ENCODE results near the gene PANK1.

PANK1 gene

DNA sequence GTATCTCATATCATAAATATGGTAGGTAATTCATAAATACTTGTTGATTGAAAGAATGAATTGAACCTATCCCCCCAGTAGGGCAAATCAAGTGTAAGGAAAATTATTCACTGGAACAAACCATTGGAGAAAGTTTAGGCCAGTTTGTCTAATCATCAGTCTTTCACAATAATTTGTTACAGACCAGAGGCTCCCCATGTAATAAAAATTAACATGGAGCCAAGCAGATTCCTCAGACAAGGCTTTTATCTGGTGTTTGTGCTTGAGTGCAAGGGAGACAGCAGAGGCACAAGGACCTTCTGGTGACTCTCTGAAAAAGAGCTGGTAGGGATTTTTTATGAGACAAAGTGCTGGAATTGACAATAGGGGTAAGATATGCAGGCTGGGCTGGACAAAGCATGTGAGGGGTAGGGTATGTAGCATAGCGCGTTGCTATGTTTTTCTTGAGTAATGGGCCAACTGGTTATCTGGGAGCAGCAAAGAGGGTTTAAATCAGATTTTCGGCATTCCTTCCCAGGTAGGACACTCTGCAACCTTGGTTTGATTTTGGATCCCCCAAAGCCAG, 7.8 kb upstream of the PANK1 start:
- H3K27ac ChIP-seq (ENCODE audit: low read depth, low read length, severe bottlenecking): no peak overlapping the region
- 92 to 100% methylated on average over 3 of the region's 3 CpGs for WGBS, 2 experiments (ENCODE audit: insufficient coverage in 2 of 2)
- H3K4me3 ChIP-seq (ENCODE audit: extremely low read depth, insufficient read depth, low read length, poor library complexity, severe bottlenecking): no peak overlapping the region
- H3K9me3 ChIP-seq (ENCODE audit: control insufficient read depth, low read length): peaks cover 5% of the 10 kb centered on the region
- H3K36me3 ChIP-seq (ENCODE audit: control insufficient read depth, insufficient read depth, low read length): no peaks in the 10 kb centered on the region
- H3K4me1 ChIP-seq (ENCODE audit: control insufficient read depth, insufficient read depth, low read length, poor library complexity, severe bottlenecking): peaks cover 4% of the 10 kb centered on the region

DNA sequence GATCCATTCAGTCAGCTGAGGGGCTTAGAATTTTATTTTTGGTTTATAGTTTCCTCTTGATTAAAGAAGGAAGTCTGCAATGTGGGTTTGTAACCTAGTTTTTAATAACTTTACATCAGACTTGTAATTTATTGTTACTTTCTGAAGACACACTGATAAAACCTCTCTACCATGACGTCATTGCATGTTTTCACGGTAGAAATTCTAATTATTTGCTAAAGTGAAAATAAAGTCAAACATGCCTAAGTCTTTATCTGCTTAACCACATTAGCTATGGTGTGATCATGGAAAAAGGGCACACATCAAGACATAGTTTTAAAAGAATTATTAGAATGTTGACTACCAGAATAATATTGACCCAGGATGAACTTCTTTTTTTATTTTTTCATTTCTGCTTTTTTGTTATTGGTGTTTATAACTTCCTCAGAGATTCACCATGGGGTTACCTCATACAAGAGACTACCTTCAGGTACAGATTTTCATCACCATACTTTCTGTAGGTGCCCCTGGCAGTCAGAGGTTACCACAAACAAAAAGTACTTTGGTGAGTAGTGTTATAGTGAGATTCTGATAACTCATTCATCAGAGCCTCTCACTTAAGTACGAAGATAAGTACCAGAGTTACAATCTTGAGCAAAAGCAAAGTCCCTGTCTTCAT, 7.0 kb upstream of the PANK1 start:
- Histone ChIP-seq H3K4me3 (ENCODE audit: extremely low read depth, insufficient read depth, low read length, poor library complexity, severe bottlenecking) (no peak overlapping the region), H3K27ac (ENCODE audit: low read depth, low read length, severe bottlenecking) (no peak overlapping the region), H3K4me1 (ENCODE audit: control insufficient read depth, insufficient read depth, low read length, poor library complexity, severe bottlenecking) (peaks cover 4% of the 10 kb centered on the region), H3K9me3 (ENCODE audit: control insufficient read depth, low read length) (peaks cover 5% of the 10 kb centered on the region), H3K36me3 (ENCODE audit: control insufficient read depth, insufficient read depth, low read length) (no peaks in the 10 kb centered on the region)
- 100% methylated on average over 1 of the region's 3 CpGs; no CpG with 5 or more reads in 1 of the 2 experiments for WGBS, 2 experiments (ENCODE audit: insufficient coverage in 2 of 2)

DNA sequence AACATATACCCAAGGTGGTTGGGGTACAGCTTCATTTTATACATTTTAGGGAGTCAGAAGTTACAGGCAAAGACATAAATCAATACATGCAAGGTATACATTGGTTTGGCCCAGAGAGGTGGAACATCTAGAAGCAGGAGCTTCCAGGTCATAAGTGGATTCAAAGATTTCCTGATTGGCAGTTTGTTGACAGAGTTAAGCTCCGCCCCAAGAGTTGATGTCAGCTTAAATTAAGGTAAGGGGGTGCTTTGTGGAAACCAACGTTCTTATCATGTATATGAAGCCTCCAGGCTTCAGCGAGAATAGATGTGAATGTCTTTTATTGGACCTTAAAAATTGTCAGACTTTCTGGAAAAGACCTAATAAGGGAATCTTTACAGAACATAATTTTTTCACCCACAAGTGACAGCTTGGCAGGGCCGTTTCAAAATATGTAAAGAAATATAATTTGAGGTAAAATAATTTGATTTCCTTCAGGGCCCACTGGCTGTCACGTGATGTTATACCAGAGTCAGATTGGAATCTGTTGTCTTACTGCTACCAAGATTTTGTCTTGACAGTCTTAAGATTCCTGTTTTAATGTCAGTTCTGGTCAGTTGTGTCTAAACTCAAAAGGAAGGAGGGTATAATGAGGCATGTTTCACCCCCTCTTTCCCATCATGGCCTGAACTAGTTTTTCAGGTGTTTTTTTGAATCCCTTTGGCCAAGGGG, 6.3 kb upstream of the PANK1 start:
- 85 to 86% methylated on average over 2 of the region's 5 CpGs for WGBS, 2 experiments (ENCODE audit: insufficient coverage in 2 of 2)
- Histone ChIP-seq H3K4me1 (ENCODE audit: control insufficient read depth, insufficient read depth, low read length, poor library complexity, severe bottlenecking) (peaks cover 4% of the 10 kb centered on the region), H3K36me3 (ENCODE audit: control insufficient read depth, insufficient read depth, low read length) (no peaks in the 10 kb centered on the region), H3K9me3 (ENCODE audit: control insufficient read depth, low read length) (peaks cover 5% of the 10 kb centered on the region), H3K27ac (ENCODE audit: low read depth, low read length, severe bottlenecking) (no peak overlapping the region), H3K4me3 (ENCODE audit: extremely low read depth, insufficient read depth, low read length, poor library complexity, severe bottlenecking) (no peak overlapping the region)

DNA sequence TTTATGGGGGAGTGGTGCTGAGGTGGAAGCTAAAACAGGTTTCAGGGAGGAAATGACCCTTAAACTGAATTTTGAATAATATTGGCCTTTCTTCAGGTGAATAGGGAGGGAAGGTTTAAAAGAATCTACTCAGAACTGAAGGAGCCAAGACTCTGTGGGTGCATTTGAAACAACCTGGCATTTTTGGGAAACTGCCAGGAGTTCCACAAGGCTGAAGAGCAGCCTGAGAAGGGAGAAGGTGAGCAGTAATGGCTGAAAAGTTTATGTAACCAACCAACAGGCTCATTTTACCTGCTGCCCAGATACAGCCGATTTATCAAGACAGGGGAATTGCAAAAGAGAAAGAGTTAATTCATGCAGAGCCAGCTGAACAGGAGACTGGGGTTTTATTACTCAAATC, 4.0 kb upstream of the PANK1 start:
- Histone ChIP-seq H3K9me3 (ENCODE audit: control insufficient read depth, low read length) (peaks cover 5% of the 10 kb centered on the region), H3K27ac (ENCODE audit: low read depth, low read length, severe bottlenecking) (no peak overlapping the region), H3K4me1 (ENCODE audit: control insufficient read depth, insufficient read depth, low read length, poor library complexity, severe bottlenecking) (peaks cover 7% of the 10 kb centered on the region), H3K36me3 (ENCODE audit: control insufficient read depth, insufficient read depth, low read length) (no peaks in the 10 kb centered on the region), H3K4me3 (ENCODE audit: extremely low read depth, insufficient read depth, low read length, poor library complexity, severe bottlenecking) (no peak overlapping the region)
- 73 to 100% methylated on average over 1 of the region's 1 CpG for WGBS, 2 experiments (ENCODE audit: insufficient coverage in 2 of 2)

DNA sequence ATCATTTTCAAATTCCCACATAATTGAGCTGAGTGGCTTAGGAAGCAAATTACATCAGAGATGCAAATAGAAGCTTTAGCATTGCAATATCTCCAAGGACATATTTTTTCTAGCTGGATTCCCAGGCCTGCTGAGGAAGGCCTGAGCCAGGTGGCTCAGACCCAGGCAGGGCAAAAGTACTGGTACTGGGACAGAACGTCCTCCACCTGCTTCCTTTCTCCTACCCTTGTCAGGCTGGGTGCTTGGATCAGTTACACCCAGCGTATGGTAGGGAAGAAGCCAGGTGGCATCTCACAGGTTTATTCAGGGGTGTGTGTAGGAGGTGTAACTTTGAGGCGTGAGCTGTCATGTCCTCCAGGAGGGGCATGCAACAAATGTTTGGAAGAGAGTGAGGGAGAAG, 3.0 kb upstream of the PANK1 start:
- Histone ChIP-seq H3K9me3 (ENCODE audit: control insufficient read depth, low read length) (peaks cover 5% of the 10 kb centered on the region), H3K36me3 (ENCODE audit: control insufficient read depth, insufficient read depth, low read length) (no peaks in the 10 kb centered on the region), H3K4me3 (ENCODE audit: extremely low read depth, insufficient read depth, low read length, poor library complexity, severe bottlenecking) (no peak overlapping the region), H3K4me1 (ENCODE audit: control insufficient read depth, insufficient read depth, low read length, poor library complexity, severe bottlenecking) (peaks cover 3% of the 10 kb centered on the region), H3K27ac (ENCODE audit: low read depth, low read length, severe bottlenecking) (no peak overlapping the region)
- 80% methylated on average over 1 of the region's 3 CpGs; no CpG with 5 or more reads in 1 of the 2 experiments for WGBS, 2 experiments (ENCODE audit: insufficient coverage in 2 of 2)

DNA sequence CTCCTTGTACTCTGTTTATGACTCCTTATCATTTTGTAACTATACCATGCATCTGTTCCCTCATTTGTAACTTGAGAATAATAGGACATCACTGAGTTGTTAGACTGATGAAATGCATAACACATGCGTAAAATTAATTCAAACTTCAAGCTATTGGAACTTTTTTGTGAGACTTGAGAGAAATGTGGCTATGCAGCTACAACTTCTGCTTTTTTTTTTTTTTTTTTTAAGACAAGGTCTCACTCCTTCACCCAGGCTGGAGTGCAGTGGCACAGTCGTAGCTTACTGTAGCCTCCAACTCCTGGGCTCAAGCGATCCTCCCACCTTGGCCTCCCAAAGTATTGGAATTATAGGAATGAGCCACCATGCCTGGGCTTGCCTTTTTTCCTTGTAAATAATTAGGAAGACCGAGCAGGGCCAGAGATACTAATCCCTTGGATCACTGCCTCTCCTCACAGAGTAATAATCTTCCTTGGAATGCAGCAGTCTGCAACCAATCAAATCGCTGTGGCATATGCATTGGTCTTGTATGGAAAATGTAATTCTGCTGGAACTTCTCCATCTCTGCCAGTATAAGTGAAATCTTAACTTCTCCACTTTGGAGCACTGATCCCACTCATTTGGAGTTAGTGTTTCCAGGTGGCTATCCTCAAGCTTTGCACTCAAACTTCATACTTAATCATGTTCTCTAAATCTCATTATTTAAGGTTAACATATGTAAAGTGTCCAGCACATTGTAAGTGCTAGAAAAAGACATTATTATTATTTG, 2.0 kb upstream of the PANK1 start:
- WGBS, 2 experiments (ENCODE audit: insufficient coverage in 2 of 2): 92% methylated on average over 4 of the region's 5 CpGs; no CpG with 5 or more reads in 1 of the 2 experiments
- Histone ChIP-seq H3K27ac (ENCODE audit: low read depth, low read length, severe bottlenecking) (no peak overlapping the region), H3K9me3 (ENCODE audit: control insufficient read depth, low read length) (peaks cover 5% of the 10 kb centered on the region), H3K36me3 (ENCODE audit: control insufficient read depth, insufficient read depth, low read length) (no peaks in the 10 kb centered on the region), H3K4me1 (ENCODE audit: control insufficient read depth, insufficient read depth, low read length, poor library complexity, severe bottlenecking) (peaks cover 3% of the 10 kb centered on the region), H3K4me3 (ENCODE audit: extremely low read depth, insufficient read depth, low read length, poor library complexity, severe bottlenecking) (no peak overlapping the region)

DNA sequence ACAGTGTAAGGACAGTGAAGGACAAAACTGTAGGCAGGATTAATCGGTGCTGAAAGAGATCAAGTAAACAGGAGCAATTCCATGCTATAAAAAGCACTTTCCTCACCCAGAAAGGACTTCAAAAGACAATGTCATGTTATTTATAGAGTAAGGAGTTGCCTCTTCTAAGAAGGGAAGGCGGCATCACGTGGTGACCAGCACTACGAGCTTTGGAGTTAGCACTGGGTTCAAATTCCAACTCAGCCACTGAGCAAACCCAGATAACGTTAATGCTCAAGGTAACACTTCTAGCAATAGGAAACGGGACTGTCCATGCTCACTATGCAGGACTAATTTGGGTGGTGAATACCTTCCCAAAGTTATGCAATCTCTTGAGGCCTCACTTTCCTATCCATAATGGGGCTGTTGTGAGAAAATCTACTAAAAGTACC, 715 bp upstream of the PANK1 start:
- peaks cover 3% of the 10 kb centered on the region for H3K4me1 ChIP-seq (ENCODE audit: control insufficient read depth, insufficient read depth, low read length, poor library complexity, severe bottlenecking)
- peak overlapping the region; percentile 82 for H3K4me3 ChIP-seq (ENCODE audit: extremely low read depth, insufficient read depth, low read length, poor library complexity, severe bottlenecking)
- H3K9me3 ChIP-seq (ENCODE audit: control insufficient read depth, low read length): peaks cover 5% of the 10 kb centered on the region
- H3K27ac ChIP-seq (ENCODE audit: low read depth, low read length, severe bottlenecking): peak overlapping the region; percentile 82
- H3K36me3 ChIP-seq (ENCODE audit: control insufficient read depth, insufficient read depth, low read length): no peaks in the 10 kb centered on the region
- 55 to 56% methylated on average over 2 to 4 of the region's 6 CpGs for WGBS, 2 experiments (ENCODE audit: insufficient coverage in 2 of 2)

DNA sequence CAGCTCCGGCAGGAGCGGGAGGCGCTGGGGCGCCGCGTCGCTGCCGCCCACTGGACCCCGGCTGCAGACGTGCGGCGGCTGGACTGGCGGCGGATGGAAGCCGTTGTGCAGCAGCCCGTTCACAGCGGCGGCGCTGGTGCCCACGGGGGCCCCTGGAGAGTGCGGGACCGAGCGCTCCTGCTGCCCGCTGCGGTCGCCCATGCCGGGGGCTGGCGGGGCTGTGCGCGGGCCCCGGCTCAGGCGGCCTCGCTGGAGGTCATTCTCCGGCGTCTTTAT, 413 bp downstream of the PANK1 start:
- H3K9me3 ChIP-seq (ENCODE audit: control insufficient read depth, low read length): peaks cover 5% of the 10 kb centered on the region
- WGBS, 2 experiments (ENCODE audit: insufficient coverage in 2 of 2): 0% methylated on average over 30 to 35 of the region's 35 CpGs
- H3K36me3 ChIP-seq (ENCODE audit: control insufficient read depth, insufficient read depth, low read length): no peaks in the 10 kb centered on the region
- H3K4me3 ChIP-seq (ENCODE audit: extremely low read depth, insufficient read depth, low read length, poor library complexity, severe bottlenecking): peak overlapping the region; percentile 82
- peaks cover 3% of the 10 kb centered on the region for H3K4me1 ChIP-seq (ENCODE audit: control insufficient read depth, insufficient read depth, low read length, poor library complexity, severe bottlenecking)
- peak overlapping the region; percentile 82 for H3K27ac ChIP-seq (ENCODE audit: low read depth, low read length, severe bottlenecking)

DNA sequence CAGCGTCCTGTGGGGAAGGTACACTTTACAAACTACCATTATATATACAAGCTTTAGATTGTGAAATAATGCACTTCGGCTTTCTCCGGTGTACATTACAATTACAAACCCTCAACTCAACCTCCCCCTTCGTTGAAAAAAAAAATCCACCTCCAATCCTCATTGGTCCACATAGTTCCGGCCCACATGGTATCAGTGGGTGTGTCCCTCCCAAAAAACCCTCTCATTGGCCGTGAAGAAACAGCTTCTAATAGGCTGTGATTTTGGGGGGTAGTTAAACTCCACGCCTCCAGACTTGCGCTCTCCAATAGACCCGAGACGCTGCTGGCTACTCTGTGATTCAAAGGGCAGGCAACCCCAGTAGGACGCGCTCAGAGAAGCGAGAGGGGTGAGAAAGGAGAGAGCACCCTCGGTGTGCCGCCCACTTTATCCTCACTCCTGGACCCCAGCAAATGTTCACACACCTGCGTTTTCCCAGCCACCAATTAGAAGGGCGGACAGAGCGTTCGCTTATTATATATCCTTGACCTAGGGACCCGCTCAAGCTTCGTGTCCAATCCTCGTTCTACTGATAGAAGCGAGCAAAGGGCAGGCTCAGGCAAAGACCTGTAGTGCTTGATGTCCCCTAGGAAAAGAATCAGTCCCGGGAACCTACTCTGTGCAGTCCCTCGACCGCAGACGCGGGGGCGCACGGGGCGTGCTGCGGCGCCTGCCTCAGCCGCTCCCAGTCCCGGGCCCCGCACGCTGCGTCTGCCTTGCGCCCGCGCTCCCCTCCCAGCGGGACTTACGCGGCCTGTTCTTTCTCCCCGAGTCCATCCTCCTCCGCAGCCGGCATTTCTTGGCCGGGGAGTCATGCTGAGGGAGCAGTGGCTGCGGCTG, 991 bp downstream of the PANK1 start:
- Histone ChIP-seq H3K9me3 (ENCODE audit: control insufficient read depth, low read length) (peaks cover 3% of the 10 kb centered on the region), H3K27ac (ENCODE audit: low read depth, low read length, severe bottlenecking) (peak overlapping the region; percentile 82), H3K4me3 (ENCODE audit: extremely low read depth, insufficient read depth, low read length, poor library complexity, severe bottlenecking) (peak overlapping the region; percentile 82), H3K36me3 (ENCODE audit: control insufficient read depth, insufficient read depth, low read length) (no peaks in the 10 kb centered on the region), H3K4me1 (ENCODE audit: control insufficient read depth, insufficient read depth, low read length, poor library complexity, severe bottlenecking) (peaks cover 3% of the 10 kb centered on the region)
- 0% methylated on average over 34 to 42 of the region's 49 CpGs for WGBS, 2 experiments (ENCODE audit: insufficient coverage in 2 of 2)

DNA sequence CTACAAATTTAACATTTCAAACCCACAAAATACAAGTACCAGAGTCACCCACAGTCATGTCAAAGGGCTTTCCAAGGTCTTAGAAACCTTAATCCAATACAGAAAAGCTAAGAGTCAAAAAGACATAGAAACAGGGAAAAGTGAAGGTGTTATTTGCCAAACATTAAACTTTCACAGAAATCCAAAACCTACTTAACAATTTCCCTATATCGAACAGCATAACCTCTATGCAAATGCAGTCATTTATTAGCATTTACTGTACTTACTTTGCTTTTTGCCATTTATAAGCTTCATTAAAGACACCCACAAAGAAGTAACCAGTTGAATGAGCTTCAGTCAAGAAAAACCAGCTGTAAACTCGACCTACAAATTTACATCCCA, 1.6 kb downstream of the PANK1 start:
- WGBS, 2 experiments (ENCODE audit: insufficient coverage in 2 of 2): 0% methylated on average over 1 of the region's 2 CpGs
- H3K36me3 ChIP-seq (ENCODE audit: control insufficient read depth, insufficient read depth, low read length): peaks cover 5% of the 10 kb centered on the region
- H3K9me3 ChIP-seq (ENCODE audit: control insufficient read depth, low read length): no peaks in the 10 kb centered on the region
- peak overlapping the region; percentile 82 for H3K4me3 ChIP-seq (ENCODE audit: extremely low read depth, insufficient read depth, low read length, poor library complexity, severe bottlenecking)
- peak overlapping the region; percentile 57 for H3K27ac ChIP-seq (ENCODE audit: low read depth, low read length, severe bottlenecking)
- peaks cover 3% of the 10 kb centered on the region for H3K4me1 ChIP-seq (ENCODE audit: control insufficient read depth, insufficient read depth, low read length, poor library complexity, severe bottlenecking)
